Calu3 (cell line): ENCODE measurements around the gene GABRD. TPM values are rescaled to one million over a fixed set of nuclear protein-coding genes. Genes with fewer than 3 reads are reported as not detected.

Experiments
- BruUV-seq: library from RNA; stranded (reverse); fragments of 400-500 nt; replicated peaks from 2 replicates; lab custom pipeline; 2021; lab: Mats Ljungman, UMichigan
- CTCF ChIA-PET: fragments of 300-600 bp; sonication (Branson Sonifier 250); formaldehyde crosslinking; loops from one replicate; lab custom pipeline; 2022; ENCODE audit warnings: antibody characterized with exemption; lab: Charles Lee
- DNase-seq: peaks from one replicate; pipeline ENCODE4 v3.0.0; 2022
- H3K27ac Mint-ChIP-seq: one replicate; pipeline ENCODE4 v1.8.0; 2022; ENCODE audit warnings: mixed read lengths; ENCODE audit not compliant: unreplicated experiment
- H3K27me3 Mint-ChIP-seq: one replicate; pipeline ENCODE4 v1.8.0; 2022; ENCODE audit warnings: mixed read lengths; ENCODE audit not compliant: unreplicated experiment
- H3K36me3 Mint-ChIP-seq: one replicate; pipeline ENCODE4 v1.8.0; 2022; ENCODE audit warnings: mild to moderate bottlenecking, moderate library complexity, mixed read lengths; ENCODE audit not compliant: insufficient read depth, unreplicated experiment
- H3K4me1 Mint-ChIP-seq: one replicate; pipeline ENCODE4 v1.8.0; 2022; ENCODE audit warnings: mild to moderate bottlenecking, low read depth, mixed read lengths; ENCODE audit not compliant: unreplicated experiment
- H3K4me3 Mint-ChIP-seq: one replicate; pipeline ENCODE4 v1.8.0; 2022; ENCODE audit warnings: mild to moderate bottlenecking, low read depth, moderate library complexity, mixed read lengths; ENCODE audit not compliant: unreplicated experiment
- H3K9me3 Mint-ChIP-seq: one replicate; pipeline ENCODE4 v1.8.0; 2022; ENCODE audit warnings: low read depth, mixed read lengths; ENCODE audit not compliant: unreplicated experiment
- intact Hi-C: fragments of 100-400 bp; cut with micrococcal nuclease; formaldehyde crosslinking; loops from one replicate; pipeline ENCODE4 v1.10.0; 2022; ENCODE audit not compliant: unreplicated experiment
- total RNA-seq: library from RNA; stranded (reverse); gene quantifications from 2 replicates; pipeline ENCODE4 v1.2.3, GENCODE V29; 2022
- TF ChIP-seq, protein P1 (sequence below): fragments of 200-600 bp; IDR thresholded peaks from one replicate; pipeline ENCODE4 v1.8.0; 2022; ENCODE audit warnings: antibody characterized with exemption; ENCODE audit not compliant: unreplicated experiment

The GABRD gene
- total RNA-seq, 1 experiment from 2014 or later = not detected

DNA sequence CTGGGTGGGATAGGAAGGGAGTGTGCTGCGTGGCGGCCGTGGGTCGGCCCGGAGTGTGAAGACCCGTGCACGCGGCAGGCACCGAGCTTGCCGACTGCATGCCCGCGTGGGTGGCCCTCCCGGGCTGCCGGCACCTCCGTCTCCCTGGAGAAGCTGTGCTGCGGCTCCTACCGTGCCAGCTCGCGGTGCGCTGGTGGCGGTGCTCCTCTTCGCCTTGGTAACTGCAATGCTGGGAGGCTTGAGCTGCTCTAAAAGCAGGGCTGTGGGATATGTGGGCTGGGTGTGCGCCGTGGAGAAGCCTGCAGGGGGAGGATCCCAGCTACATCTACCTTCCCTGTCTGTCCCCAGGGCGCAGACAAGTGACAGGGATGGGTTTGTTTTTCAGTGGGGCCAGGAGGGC is 2.4 kb downstream of the GABRD start:
- CTCF ChIA-PET = no interaction called here
- H3K27ac Mint-ChIP-seq = no peak overlapping the region
- no TSS peak for BruUV-seq
- intact Hi-C loops = no loop called here
- peaks cover 72% of the 10 kb centered on the region for H3K27me3 Mint-ChIP-seq
- H3K4me1 Mint-ChIP-seq = no peaks in the 10 kb centered on the region
- H3K36me3 Mint-ChIP-seq = peaks cover 12% of the 10 kb centered on the region
- no peaks in the 10 kb centered on the region for H3K9me3 Mint-ChIP-seq
- TF ChIP-seq, protein P1, sequence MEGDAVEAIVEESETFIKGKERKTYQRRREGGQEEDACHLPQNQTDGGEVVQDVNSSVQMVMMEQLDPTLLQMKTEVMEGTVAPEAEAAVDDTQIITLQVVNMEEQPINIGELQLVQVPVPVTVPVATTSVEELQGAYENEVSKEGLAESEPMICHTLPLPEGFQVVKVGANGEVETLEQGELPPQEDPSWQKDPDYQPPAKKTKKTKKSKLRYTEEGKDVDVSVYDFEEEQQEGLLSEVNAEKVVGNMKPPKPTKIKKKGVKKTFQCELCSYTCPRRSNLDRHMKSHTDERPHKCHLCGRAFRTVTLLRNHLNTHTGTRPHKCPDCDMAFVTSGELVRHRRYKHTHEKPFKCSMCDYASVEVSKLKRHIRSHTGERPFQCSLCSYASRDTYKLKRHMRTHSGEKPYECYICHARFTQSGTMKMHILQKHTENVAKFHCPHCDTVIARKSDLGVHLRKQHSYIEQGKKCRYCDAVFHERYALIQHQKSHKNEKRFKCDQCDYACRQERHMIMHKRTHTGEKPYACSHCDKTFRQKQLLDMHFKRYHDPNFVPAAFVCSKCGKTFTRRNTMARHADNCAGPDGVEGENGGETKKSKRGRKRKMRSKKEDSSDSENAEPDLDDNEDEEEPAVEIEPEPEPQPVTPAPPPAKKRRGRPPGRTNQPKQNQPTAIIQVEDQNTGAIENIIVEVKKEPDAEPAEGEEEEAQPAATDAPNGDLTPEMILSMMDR = no peak
- DNase-seq = no peak
- H3K4me3 Mint-ChIP-seq = no peak overlapping the region

DNA sequence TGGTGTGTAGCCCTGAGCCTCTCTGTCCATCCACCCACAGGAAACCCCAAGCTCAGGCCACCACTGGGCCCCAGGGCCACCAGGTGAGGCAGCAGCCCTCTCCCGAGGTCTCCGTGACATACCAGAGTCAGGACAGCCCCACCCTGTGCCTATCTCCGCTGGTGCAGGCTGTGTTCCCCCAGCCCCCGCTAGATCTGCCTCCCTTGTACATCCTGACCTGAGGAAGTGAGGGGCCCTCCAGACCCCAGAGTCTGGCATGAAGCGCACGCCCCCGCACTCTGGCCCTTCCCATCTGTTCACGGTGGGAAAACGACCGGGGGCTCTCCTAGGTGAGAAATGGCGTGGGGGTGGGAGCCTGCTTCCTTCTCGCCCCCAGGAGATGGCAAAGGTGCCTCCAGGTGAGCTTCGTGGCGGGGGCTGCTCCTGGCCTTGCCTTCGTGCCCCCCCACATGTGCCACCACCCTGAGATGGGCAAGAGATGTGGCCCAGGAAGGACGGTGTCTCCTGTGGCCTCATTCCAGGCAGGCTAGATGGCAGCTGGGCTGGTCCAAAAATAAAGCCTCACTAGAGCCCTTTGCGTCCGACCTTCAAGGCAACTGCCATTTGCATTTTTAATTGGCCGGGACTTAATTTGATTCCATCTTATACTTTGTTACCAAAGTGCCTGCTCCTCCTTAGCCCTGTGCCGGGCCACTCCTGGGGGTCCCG is 3.1 kb downstream of the GABRD start:
- DNase-seq = no peak
- CTCF ChIA-PET = no interaction called here
- Mint-ChIP-seq H3K27me3 (peaks cover 65% of the 10 kb centered on the region), H3K36me3 (peaks cover 10% of the 10 kb centered on the region), H3K4me1 (no peaks in the 10 kb centered on the region), H3K27ac (no peak overlapping the region), H3K9me3 (no peaks in the 10 kb centered on the region), H3K4me3 (no peak overlapping the region)
- intact Hi-C loops = no loop called here
- no TSS peak for BruUV-seq
- TF ChIP-seq, protein P1 = no peak

DNA sequence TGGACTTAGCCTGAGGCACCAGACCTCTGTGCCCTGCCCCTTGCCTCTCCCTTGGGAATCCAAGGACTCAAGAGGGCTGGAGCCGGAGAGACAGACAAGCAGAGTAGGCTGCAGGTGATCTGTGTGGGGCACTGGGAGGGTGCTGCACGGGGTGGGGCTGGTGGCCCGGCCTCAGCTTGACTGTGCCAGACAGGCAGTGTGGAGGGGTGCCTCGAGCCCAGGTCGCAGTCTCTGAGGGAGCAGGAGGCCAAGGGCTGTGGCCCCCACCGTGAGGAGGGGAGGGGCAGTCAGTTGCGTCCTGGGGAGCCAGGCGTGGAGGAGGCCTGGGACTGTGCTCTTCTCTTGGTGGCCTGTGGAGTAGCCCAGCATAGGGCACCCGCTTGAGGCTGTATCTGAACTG is 4.0 kb downstream of the GABRD start:
- CTCF ChIA-PET = no interaction called here

DNA sequence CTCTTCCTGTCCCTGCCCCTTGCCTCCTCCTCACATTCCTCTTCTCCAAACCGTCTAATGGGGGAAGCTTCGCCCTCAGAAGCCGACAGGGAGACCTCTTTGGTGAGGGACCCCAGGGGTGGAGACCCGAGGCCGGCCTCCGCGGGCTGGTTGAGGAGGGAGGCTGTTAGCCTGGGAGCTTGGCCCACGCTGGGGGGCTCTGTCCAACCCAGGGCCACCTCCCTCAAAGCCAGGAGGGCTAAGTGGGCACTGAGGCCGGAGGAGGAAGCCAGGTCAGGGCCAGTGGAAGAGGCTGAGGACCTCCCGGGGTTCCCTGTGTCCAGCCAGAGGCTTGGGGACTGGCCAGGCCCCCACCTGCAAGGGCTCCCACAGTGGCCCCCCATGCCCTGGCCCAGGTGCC is 5.3 kb downstream of the GABRD start:
- no peaks in the 10 kb centered on the region for H3K36me3 Mint-ChIP-seq
- peaks cover 51% of the 10 kb centered on the region for H3K27me3 Mint-ChIP-seq
- intact Hi-C loops = no loop called here
- H3K27ac Mint-ChIP-seq = no peak overlapping the region
- TF ChIP-seq, protein P1 = no peak
- CTCF ChIA-PET = no interaction called here
- H3K9me3 Mint-ChIP-seq = no peaks in the 10 kb centered on the region
- no TSS peak for BruUV-seq
- no peaks in the 10 kb centered on the region for H3K4me1 Mint-ChIP-seq
- no peak overlapping the region for H3K4me3 Mint-ChIP-seq
- no peak for DNase-seq

More for the DNA sequence above, 4.0 kb downstream of the GABRD start:
- H3K4me1 Mint-ChIP-seq = no peaks in the 10 kb centered on the region
- intact Hi-C loops = no loop called here
- H3K36me3 Mint-ChIP-seq = no peaks in the 10 kb centered on the region
- DNase-seq = no peak
- TF ChIP-seq, protein P1 = no peak
- H3K27ac Mint-ChIP-seq = no peak overlapping the region
- no TSS peak for BruUV-seq
- no peaks in the 10 kb centered on the region for H3K9me3 Mint-ChIP-seq
- no peak overlapping the region for H3K4me3 Mint-ChIP-seq
- H3K27me3 Mint-ChIP-seq = peaks cover 56% of the 10 kb centered on the region
